Mucosa of rectum (tissue), 2 donors: ENCODE data around the gene CIAO2A.

Source experiments
- H3K27ac ChIP-seq, 2 donors: one replicate each; pipeline ENCODE4 v1.7.0; 2013; ENCODE audit warnings: inconsistent platforms in 2 of 2, low read depth in 2 of 2, low read length in 2 of 2
- H3K27me3 ChIP-seq, 2 donors: one replicate each; pipeline ENCODE4 v1.7.0; 2013; ENCODE audit warnings: low read length in 2 of 2; ENCODE audit not compliant: control insufficient read depth in 2 of 2, insufficient read depth in 2 of 2
- H3K36me3 ChIP-seq, 2 donors: one replicate each; pipeline ENCODE4 v1.7.0; 2013; ENCODE audit warnings: low read length in 2 of 2; ENCODE audit not compliant: control insufficient read depth in 2 of 2, insufficient read depth in 2 of 2
- H3K4me1 ChIP-seq, 2 donors: one replicate each; pipeline ENCODE4 v1.7.0; 2013; ENCODE audit warnings: low read length in 2 of 2, mild to moderate bottlenecking in 1 of 2; ENCODE audit not compliant: control insufficient read depth in 2 of 2, insufficient read depth in 2 of 2
- H3K4me3 ChIP-seq, 2 donors: one replicate each; pipeline ENCODE4 v1.7.0; 2013; ENCODE audit warnings: low read length in 2 of 2
- H3K9ac ChIP-seq, 2 donors: one replicate each; pipeline ENCODE4 v1.7.0; 2013; ENCODE audit warnings: low read length in 2 of 2, low read depth in 1 of 2, mild to moderate bottlenecking in 1 of 2
- H3K9me3 ChIP-seq, 2 donors: one replicate each; pipeline ENCODE4 v1.7.0; 2013; ENCODE audit warnings: low read length in 2 of 2; ENCODE audit not compliant: control insufficient read depth in 2 of 2
- donor health status: healthy.
- donor health status: Normal muscosa, but diverticular disease.

CIAO2A gene, protein sequence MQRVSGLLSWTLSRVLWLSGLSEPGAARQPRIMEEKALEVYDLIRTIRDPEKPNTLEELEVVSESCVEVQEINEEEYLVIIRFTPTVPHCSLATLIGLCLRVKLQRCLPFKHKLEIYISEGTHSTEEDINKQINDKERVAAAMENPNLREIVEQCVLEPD

DNA sequence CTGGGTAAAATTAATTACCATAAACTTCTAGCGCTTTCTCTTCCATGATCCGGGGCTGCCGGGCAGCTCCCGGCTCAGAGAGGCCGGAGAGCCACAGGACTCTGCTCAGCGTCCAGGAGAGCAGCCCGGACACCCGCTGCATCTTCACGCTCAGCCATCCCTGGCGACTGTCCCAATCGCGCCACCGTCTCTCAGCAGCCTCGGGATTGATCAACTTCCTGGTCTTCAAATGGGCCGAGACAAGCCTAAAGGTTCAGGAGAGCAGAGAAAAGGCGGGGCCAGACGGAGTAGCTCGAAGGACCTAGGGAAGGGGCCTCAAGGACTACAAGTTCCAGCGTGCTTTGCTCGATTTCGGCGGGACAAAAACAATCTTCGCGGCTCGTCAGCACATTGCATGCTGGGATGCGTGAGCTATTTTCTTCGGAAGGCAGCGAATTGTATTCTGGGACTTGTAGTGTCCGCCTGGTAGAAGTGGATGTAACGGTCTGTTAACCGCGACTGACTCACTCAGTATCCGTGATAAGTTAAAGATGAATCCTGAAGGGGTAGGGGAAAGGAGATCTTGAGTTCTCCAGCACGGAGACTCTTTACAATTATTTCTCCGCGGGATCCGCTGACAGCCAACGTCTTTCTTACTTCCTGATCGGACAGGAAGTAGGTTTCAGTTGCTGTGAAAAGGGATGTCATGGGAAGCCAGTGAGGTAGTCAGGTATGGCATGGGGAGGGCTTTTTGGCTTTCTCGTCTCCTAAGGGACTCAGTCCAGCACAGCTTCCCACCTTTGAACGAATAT, at the start of gene CIAO2A:
Gene CIAO2A (minus strand): TSS at position 212 of the 791 bp plus-strand sequence. CDS start 70 bp downstream, at position 142.
- Histone ChIP-seq H3K27ac (peak within 1 kb of the TSS; percentile 73 to 91), H3K9me3 (no peaks in the 10 kb centered on the region), H3K36me3 (peaks cover 0 to 7% of the 10 kb centered on the region in 2 donors), H3K27me3 (no peaks in the 10 kb centered on the region), H3K9ac (peak within 1 kb of the TSS; percentile 81 to 90), H3K4me3 (peak within 1 kb of the TSS; percentile 88), H3K4me1 (peaks cover 25 to 40% of the 10 kb centered on the region in 2 donors)

- no peak overlapping the region for H3K9ac ChIP-seq
These were observed 49.6 kb upstream of the CIAO2A start for GRCh38 chr15:64143276-64143675.

DNA sequence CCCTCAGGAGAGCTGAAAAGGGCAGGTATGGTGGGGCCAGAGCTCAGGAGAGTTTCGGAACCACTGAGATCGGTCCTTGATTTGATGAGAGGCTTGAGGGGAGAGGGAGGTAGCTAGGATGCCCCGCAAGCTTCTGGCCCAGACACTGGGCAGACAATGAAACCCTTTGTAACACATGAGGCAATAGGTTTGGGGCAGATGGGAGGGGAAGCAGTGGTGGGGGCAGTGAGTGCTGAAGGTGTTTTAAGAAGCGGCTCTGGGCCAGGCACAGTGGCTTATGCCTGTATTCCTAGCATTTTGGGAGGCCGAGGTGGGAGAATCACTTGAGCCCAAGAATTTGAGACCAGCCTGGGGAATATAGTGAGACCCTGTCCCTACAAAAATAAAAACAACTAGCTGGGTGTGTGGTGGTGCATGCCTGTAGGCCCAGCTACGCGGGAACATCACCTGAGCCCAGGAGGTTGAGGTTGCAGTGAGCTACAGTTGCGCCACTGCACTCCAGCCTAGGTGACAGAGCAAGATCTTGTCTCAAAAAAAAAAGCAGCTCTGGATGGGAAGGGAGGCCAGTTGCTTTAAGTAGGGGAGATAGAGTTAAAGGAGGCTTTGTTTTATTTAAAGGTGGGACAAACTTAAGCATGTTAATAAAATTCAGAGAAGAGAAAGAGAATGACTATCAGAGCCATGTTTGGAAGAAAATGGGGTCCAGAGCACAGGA, 48.3 kb upstream of the CIAO2A start:
- H3K4me3 ChIP-seq, result no peak overlapping the region
- H3K9me3 ChIP-seq, result no peaks in the 10 kb centered on the region
- no peak overlapping the region for H3K9ac ChIP-seq
- H3K4me1 ChIP-seq, result peaks cover 0 to 2% of the 10 kb centered on the region in 2 donors
- H3K27me3 ChIP-seq, result no peaks in the 10 kb centered on the region
- no peak overlapping the region for H3K27ac ChIP-seq
- H3K36me3 ChIP-seq, result peaks cover 46 to 50% of the 10 kb centered on the region in 2 donors

More at GRCh38 chr15:64143276-64143675, 49.6 kb upstream of the CIAO2A start:
- no peak overlapping the region for H3K27ac ChIP-seq
- H3K36me3 ChIP-seq, result peaks cover 34 to 39% of the 10 kb centered on the region in 2 donors
- no peaks in the 10 kb centered on the region for H3K9me3 ChIP-seq
- H3K27me3 ChIP-seq, result no peaks in the 10 kb centered on the region
- H3K4me1 ChIP-seq, result peaks cover 0 to 2% of the 10 kb centered on the region in 2 donors
- H3K4me3 ChIP-seq, result no peak overlapping the region

GRCh38 chr15:64138331-64138941, 44.8 kb upstream of the CIAO2A start:
- Histone ChIP-seq H3K9ac (no peak overlapping the region), H3K4me1 (no peaks in the 10 kb centered on the region), H3K4me3 (no peak overlapping the region), H3K9me3 (no peaks in the 10 kb centered on the region), H3K27ac (no peak overlapping the region), H3K36me3 (peaks cover 60 to 63% of the 10 kb centered on the region in 2 donors), H3K27me3 (no peaks in the 10 kb centered on the region)

GRCh38 chr15:64137226-64137833, 43.7 kb upstream of the CIAO2A start:
- Histone ChIP-seq H3K27me3 (no peaks in the 10 kb centered on the region), H3K9me3 (no peaks in the 10 kb centered on the region), H3K4me1 (no peaks in the 10 kb centered on the region), H3K4me3 (no peak overlapping the region), H3K36me3 (peaks cover 56 to 63% of the 10 kb centered on the region in 2 donors), H3K27ac (no peak overlapping the region), H3K9ac (no peak overlapping the region)

DNA sequence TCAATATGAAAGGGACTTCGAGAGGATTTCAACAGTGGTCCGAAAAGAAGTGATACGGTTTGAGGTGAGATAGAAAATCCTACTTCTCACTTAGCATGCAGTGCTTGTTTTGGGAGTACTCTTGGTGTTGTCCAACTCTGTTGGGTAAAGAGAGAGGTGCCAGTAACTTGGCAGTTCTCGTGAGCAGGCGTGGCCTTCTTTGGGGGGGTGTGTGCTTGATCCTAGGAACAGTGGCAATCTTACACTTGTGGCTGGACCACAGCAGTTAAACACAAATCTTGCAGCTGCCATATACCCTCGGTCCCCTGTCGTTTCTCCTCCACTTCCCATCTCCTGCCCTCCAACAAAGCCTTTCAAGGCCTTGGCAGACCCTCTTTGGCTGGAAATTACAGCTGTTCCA, 42.7 kb upstream of the CIAO2A start:
- H3K9ac ChIP-seq, result no peak overlapping the region
- no peaks in the 10 kb centered on the region for H3K4me1 ChIP-seq
- H3K9me3 ChIP-seq, result no peaks in the 10 kb centered on the region
- H3K36me3 ChIP-seq, result peaks cover 63 to 68% of the 10 kb centered on the region in 2 donors
- H3K27ac ChIP-seq, result no peak overlapping the region
- no peak overlapping the region for H3K4me3 ChIP-seq
- H3K27me3 ChIP-seq, result no peaks in the 10 kb centered on the region

DNA sequence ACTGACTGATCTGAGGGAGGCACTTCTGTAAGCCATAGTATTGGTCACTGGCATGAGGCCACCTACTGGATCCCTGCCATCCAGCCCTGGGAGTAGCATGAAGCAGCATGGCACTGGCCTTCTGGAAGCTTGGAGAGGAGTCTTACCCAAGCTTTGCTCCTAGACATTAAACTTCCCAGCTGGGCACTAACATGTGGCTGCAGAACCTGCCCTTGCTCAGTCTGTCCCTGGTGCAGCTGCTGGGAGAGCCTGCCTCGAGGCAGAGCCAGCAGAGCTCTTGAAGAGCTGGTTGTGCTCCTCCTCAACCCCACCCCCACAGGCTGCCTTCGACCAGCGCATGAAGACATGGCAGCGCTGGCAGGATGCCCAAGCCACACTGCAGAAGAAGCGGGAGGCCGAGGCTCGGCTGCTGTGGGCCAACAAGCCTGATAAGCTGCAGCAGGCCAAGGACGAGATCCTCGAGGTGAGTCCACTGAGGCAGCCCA, 40.7 kb upstream of the CIAO2A start:
- no peak overlapping the region for H3K4me3 ChIP-seq
- H3K27me3 ChIP-seq, result no peaks in the 10 kb centered on the region
- peaks cover 77 to 82% of the 10 kb centered on the region in 2 donors for H3K36me3 ChIP-seq
- no peak overlapping the region for H3K9ac ChIP-seq
- no peak overlapping the region for H3K27ac ChIP-seq
- no peaks in the 10 kb centered on the region for H3K9me3 ChIP-seq
- no peaks in the 10 kb centered on the region for H3K4me1 ChIP-seq

DNA sequence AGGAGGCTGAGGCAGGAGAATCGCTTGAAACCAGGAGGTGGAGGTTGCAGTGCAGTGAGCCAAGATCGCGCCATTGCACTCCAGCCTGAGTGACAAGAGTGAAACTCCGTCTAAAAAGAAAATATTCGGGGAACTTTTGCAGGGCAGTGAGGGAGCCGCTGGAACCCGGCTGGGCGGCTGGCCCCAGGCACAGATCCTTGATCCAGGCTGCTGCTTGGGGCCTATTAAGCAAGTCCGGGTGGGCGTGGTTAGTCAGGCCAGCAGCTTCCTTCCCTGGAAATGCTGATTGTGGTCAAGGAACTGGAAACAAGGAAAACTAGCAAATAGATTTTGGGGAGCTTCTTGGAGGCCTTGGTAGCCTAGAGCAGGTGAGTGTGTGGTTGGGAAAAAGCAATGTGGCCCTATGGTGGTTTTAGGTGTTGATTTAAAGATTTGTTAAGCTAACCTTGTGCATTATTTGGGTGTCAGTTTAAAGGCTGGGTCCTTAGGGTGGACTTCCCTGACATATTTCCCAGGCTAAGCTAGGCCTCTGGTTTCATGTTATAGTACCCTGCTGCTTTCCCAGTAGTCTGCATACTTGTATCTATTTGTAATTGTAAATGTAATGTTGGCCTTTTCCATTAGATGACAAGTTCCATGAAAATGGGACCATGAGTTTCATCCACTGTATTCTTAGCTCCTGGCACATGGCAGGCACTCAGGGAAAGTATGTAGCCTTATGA, 40.1 kb upstream of the CIAO2A start:
- Histone ChIP-seq H3K9ac (no peak overlapping the region), H3K36me3 (peaks cover 80 to 85% of the 10 kb centered on the region in 2 donors), H3K4me3 (no peak overlapping the region), H3K27me3 (no peaks in the 10 kb centered on the region), H3K4me1 (no peaks in the 10 kb centered on the region), H3K27ac (no peak overlapping the region), H3K9me3 (no peaks in the 10 kb centered on the region)

GRCh38 chr15:64132217-64132616, 38.6 kb upstream of the CIAO2A start:
- Histone ChIP-seq H3K4me3 (no peak overlapping the region), H3K9ac (no peak overlapping the region), H3K27me3 (no peaks in the 10 kb centered on the region), H3K9me3 (no peaks in the 10 kb centered on the region), H3K36me3 (peaks cover 81 to 88% of the 10 kb centered on the region in 2 donors), H3K27ac (no peak overlapping the region), H3K4me1 (no peaks in the 10 kb centered on the region)
